HG03378 (cell line): ENCODE data around the gene ZFYVE9.
"Not testable (repeated sequence)": the region's sequence is repeated elsewhere in the genome, so short reads cannot be mapped to it uniquely, and the experiment has no call there.

Experiments
- ATAC-seq: cut with Tn5 transposase; IDR thresholded peaks from one replicate; pipeline ENCODE4 v1.9.1; 2021; ENCODE audit warnings: mild to moderate bottlenecking, moderate library complexity; ENCODE audit not compliant: unreplicated experiment

ZFYVE9 gene

GRCh38 chr1:52182874-52183400 lies 41.0 kb downstream of the ZFYVE9 start:
- no peak for ATAC-seq

- no peak for ATAC-seq
These were observed 44.6 kb downstream of the ZFYVE9 start for GRCh38 chr1:52186449-52186848.

DNA sequence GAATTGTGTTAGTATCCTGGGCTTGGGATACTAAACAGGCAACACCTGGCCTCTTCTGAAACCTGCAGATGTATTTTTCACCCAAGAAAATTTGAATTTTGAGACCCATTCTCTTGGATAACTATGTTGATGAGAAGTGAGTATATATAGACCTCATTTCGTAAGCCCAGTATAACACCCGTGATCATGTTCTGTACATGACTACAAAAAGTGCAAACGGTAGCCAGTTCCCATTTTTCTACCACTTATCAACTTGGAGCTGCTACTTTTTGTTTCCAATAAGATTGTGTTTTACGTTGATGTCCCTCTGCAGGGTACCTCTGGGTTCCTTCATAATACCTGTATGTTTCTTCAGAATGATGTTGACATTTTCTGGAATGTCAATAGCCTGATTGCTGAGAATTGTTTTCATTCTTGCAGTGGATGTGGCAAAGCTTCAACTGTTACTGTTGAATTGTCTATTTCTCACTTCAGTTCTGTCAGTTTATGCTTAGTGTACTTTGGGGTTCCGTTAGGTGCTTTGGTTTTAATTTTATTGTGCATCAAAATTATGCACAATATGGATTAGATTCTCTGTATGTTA lies 48.1 kb downstream of the ZFYVE9 start:
- no peak for ATAC-seq

GRCh38 chr1:52190500-52191252 lies 48.8 kb downstream of the ZFYVE9 start:
- no peak for ATAC-seq

- ATAC-seq = no peak
These were observed 49.6 kb downstream of the ZFYVE9 start for GRCh38 chr1:52191395-52191965.

DNA sequence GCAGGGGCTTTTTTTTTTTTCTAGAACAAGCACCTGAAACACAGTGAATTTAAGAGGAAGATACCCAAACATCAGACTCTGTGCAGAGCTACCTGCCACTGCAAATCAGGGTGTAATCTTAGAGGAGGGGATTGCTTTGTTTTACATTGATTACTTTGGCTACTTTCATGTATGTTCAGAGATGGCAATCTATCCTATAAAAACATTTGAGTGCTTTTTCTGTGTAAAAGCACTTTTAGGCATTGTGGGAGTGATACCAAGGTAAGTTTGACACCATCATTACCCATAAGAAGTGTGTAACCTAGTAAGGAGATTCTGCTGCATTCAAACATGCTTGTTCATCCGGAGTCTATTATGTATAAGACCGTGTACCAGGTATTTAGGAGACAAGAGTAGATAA lies 50.1 kb downstream of the ZFYVE9 start:
- ATAC-seq = no peak

GRCh38 chr1:52192436-52192835 lies 50.5 kb downstream of the ZFYVE9 start:
- no peak for ATAC-seq

GRCh38 chr1:52193985-52194384 lies 52.1 kb downstream of the ZFYVE9 start:
- ATAC-seq = no peak

DNA sequence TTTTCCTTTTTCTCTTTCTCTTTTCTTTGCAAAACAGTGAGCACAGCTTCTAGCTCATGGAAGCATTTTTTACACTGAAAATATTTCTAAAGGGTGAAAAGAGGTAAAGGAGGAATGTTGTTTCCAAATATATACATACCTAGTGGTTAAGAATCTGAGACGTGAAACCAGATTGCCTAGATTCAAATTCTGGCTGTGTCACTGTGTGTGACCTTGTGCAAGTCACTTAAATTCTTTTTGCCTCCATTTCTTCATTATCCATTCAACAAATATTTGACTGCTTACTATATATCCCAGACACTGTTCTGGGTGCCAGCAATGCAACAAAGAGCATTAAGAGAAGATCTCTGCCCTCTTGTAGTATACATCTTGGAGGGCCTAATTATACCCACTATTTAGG lies 53.3 kb downstream of the ZFYVE9 start:
- no peak for ATAC-seq

DNA sequence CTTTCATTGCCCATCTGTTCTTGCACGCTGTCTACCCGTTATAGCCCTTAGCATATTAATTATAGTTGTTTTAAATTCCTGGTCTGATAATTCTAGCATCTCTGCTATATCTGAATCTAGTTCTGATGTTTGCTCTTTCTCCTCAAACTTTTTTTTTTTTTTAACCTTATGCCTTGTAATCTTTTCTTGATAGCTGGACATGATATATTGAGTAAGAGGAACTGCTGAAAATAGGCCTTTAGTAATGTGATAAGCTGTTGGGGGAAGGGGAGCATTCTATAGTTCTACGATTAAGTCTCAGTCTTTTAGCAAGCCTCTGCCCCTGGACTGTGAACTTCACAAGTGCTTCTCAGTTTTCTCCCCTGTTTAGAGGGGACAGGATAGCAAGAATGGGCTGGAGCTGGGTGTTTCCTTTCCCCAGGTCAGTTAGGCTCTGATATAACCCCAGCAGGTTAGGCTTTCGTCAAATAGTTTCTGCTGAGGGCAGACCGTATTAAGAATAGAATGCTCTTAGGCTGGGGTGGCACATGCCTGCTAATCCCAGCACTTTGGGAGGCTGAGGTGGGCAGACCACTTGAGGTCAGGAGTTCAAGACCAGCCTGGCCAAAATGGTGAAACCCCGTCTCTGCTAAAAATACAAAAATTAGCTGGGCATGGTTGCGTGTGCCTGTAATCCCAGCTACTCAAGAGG lies 62.2 kb downstream of the ZFYVE9 start:
- no peak for ATAC-seq

DNA sequence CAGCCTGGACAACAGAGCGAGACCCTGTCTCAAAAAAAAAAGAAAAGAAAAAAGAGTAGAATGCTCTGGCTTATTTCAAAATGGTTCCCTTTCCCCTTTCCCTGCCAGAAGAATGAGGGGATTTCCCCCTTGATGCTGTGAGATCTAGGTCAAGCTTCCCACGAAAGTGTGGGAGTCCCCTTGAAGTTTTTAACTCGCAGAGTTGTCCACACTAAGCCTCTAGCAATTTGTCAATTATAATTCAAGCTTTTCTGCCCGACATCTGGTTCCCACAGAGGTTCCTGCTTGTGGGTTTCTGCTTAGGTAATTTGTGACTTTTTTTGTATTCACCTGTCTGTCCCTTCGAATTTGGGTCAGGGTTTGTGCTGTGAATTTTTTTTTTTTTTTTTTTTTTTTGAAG lies 62.8 kb downstream of the ZFYVE9 start:
- no peak for ATAC-seq

DNA sequence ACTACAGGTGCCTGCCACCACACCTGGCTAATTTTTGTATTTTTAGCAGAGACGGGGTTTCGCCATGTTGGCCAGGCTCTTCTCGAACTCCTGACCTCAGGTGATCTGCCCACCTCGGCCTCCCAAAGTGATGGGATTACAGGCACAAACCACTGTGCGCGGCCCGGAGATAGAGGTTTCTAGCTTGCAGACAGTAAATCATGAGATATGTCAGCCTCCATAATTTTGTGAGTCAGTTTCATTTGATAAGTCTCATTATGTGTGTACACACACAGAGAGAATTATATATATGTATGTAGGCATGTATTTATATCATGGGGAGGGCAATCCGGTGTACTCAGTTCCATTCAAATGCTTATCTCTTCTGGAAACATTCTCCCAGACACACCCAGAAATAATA lies 64.8 kb downstream of the ZFYVE9 start:
- ATAC-seq = not testable (repeated sequence)

DNA sequence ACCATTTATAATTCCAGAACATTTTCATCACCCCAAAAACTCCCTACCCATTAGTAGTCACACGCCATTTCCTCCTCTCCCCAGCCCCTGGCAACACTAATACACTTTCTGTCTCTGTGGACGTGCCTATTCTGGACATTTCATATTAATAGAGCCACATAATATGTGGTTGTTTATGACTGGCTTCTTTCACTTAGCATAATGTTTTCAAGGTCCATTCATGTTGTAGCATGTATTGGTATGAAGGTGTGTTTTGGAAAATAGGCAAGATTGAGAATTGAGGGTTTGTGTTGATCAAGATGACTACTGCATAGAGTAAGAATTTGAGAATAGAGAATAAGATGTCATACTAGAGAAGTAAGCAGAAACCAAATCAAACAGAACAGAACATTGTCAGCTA lies 67.5 kb downstream of the ZFYVE9 start:
- no peak for ATAC-seq

DNA sequence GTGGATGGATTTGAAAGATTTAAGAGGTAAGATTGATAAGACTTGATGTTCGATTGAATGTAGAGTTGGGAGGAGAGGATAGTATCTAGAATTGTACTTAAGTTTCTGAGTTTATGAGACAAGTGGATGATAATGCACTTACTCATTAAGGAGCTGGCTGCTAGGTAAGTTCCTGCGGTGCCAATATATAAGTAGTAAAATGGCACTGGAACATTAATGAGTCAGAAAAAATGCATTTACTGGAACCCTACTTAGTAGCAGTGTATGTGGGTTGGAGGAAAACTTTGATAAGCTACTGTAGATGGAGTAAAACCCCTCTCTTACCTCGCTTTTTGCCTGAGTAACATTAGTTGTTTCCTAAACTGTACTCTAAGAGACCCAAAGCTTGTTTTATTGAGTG lies 68.2 kb downstream of the ZFYVE9 start:
- ATAC-seq = no peak

DNA sequence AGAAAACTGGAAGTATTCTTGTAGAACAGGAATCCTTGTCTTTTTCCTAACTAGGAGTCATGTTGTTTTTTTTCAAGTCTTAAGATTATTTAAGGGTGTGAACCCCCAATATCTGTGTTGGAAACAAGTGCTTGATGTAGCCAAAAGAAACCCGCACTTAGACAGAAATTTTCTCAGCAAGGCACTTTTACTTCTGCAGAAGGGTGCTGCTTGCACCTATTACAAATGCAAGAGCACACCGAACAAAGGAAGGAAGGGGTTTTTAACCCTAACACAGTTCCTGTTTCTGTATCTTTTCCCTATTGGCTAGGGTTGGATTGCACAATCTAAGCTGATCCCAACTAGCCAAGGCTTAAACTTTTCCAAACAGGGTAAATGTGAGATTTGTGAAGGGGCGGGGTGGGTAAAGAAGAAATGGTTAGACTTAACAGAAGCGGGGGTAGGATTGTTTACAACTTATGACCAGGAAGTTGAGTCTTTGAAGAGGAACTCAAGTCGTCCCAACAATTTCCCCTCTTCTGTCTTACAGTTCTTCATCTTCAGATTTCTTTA lies 75.1 kb downstream of the ZFYVE9 start:
- no peak for ATAC-seq

DNA sequence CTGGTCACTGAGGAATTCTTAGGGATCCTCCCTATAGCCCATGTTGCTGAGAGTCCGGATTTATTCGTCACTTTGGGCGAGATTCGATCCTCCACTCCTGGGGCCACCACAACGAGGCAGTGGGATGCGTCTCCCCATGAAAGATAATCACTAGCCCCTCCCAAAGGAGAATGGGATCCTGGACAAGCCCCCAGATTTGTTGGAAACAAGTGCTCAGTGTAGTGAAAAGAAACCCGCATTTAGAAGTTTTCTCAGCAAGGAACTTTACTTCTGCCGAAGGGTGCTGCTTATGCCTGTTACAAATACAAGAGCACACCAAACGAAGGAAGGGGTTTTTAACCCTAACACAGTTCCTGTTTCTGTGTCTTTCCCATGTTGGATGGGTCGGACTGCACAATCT lies 83.3 kb downstream of the ZFYVE9 start:
- no peak for ATAC-seq

GRCh38 chr1:52229494-52229893 lies 87.6 kb downstream of the ZFYVE9 start:
- no peak for ATAC-seq

- ATAC-seq = no peak
These were observed 91.6 kb downstream of the ZFYVE9 start for GRCh38 chr1:52233463-52233862.

DNA sequence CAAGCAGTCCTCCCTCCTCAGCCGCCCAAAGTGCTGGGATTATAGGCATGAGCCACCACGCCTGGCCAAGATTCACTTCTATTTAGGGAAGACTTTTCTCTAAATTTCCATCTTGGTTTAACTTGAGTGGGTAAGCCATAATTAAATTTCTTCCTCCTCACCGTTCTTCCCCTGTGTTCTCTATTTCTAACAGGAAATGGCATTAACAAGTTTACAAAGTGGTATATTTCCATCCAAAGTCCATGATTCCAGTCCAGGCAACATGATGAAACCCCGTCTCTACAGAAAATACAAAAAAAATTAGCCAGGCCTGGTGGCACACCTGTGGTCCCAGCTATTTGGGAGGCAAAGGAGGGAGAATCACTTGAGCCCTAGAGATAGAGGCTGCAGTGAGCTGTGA lies 92.1 kb downstream of the ZFYVE9 start:
- ATAC-seq = no peak

GRCh38 chr1:52234708-52235107 lies 92.8 kb downstream of the ZFYVE9 start:
- ATAC-seq = no peak

DNA sequence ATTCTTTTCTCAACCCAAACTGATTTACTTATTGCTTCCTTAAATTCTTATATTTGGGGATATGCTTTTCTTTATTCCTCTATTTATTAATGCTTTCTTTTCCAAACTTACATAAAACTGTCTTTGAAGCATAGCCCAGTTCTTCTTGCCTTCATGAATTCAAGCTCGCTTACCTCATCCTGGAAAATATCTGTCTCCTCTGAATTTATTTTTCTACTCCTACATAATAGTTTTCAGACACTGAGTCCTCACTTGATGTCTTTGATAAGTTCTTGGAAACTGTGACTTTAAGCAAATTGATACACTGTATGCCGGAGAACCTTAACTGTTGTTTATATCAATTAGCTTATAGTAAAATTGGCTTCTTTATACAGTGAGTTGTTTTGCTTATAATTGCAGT lies 93.8 kb downstream of the ZFYVE9 start:
- ATAC-seq = no peak
